Measurements from ENCODE around the gene ZNF578. TPM values are rescaled to one million over a fixed set of nuclear protein-coding genes. Genes with fewer than 3 reads are reported as not detected.

Gene ZNF578
- total and polyA plus RNA-seq, 9 of the 15 experiments (the other 6 are each of a cell fraction or from before 2014, with no cell fraction given) = 0.05 to 0.29 (median 0.15) TPM

DNA sequence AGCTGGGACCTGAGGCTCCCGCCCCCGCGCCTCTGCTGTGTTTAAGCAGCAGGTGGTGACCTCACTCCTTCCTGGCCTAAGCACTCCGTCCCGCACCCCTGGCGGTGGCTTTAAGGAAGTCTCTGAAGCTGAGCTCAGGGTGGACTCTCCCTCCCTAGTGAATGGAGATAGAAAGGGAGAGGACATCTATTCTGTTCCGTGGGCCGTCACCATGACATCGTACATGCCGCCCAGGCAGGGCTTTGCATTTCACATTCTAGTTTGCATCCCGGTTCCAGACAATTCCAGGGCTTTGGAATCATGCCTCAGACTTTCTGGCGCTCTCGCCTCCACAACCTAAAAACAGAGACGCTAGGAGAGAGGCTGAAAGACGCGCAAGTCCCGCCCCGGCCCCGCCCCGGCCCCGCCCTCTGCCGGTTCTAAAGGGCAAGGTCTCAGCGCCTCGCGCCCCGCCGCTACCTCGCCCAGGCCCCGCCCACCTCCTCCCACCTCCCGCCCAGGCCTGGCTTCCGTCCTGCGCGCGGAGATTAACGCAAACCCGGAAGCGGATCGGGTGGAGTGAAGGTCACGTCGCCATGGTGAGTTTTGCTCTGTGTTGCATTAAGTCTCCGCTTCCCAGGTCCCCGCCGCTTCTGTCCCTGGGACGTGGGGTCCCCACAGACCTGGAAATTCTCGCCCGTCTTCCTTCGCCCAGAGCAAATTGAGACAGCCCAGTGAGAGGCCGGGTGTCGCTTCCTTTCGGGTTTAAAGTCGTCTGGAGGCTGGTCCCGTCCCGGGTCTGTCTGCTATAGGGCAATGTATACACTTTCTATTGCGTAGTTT, 74.0 kb downstream of the ZNF578 start, which contains the start of gene ZNF808 (continued):
- TF ChIP-seq E4F1 (CRISPR knock-in tag; IDR thresholded peaks at IDR 0.05; ENCODE audit: borderline replicate concordance) (no peak), CBFA2T2 (conservative IDR thresholded peaks at IDR 0.05) (no peak), IFI16 (CRISPR knock-in tag; IDR thresholded peaks at IDR 0.05) (no peak), GATAD2A (IDR thresholded peaks at IDR 0.05) (no peak), SAFB2 (IDR thresholded peaks at IDR 0.05; ENCODE audit: borderline replicate concordance, low read depth, low read length, severe bottlenecking) (no peak), SMARCA4 (IDR thresholded peaks at IDR 0.05) (peak; percentile 34; the same call in 1 of the 2 replicates), ZNF584 (CRISPR knock-in tag; IDR thresholded peaks at IDR 0.05; ENCODE audit: low read depth) (no peak), BRF1 (IDR thresholded peaks at IDR 0.05; ENCODE audit: borderline replicate concordance, extremely low read depth, insufficient read length) (no peak), COPS2 (conservative IDR thresholded peaks at IDR 0.05) (no peak), DMBX1 (CRISPR knock-in tag; IDR thresholded peaks at IDR 0.05; ENCODE audit: borderline replicate concordance) (no peak), RBM15 (IDR thresholded peaks at IDR 0.05; ENCODE audit: insufficient read depth, low read length) (no peak), HDAC1 (IDR thresholded peaks at IDR 0.05) (peak in 1 of 2 experiments; percentile 50; a peak in 2 of 4 replicates), ZNF124 (CRISPR knock-in tag; IDR thresholded peaks at IDR 0.05) (no peak), PURB (CRISPR knock-in tag; IDR thresholded peaks at IDR 0.05; ENCODE audit: low read depth) (no peak), RBM25 (IDR thresholded peaks at IDR 0.05; ENCODE audit: low read depth, low read length, severe bottlenecking) (no peak), ZNF551 (CRISPR knock-in tag; IDR thresholded peaks at IDR 0.05) (no peak), JUNB (CRISPR knock-in tag; conservative IDR thresholded peaks at IDR 0.05) (no peak), SMARCE1 (IDR thresholded peaks at IDR 0.05) (no peak; the same call in 1 of the 2 replicates), SP2 (IDR thresholded peaks at IDR 0.05; ENCODE audit: extremely low read depth, low read depth, low read length, poor library complexity, severe bottlenecking) (no peak), EGR1 (conservative IDR thresholded peaks at IDR 0.05) (peak; percentile 96), STAG1 (CRISPR knock-in tag; IDR thresholded peaks at IDR 0.05; ENCODE audit: borderline replicate concordance) (no peak; the same call in 1 of the 2 replicates), CEBPB (tag; IDR thresholded peaks at IDR 0.05) (no peak), PHB2 (IDR thresholded peaks at IDR 0.05; ENCODE audit: low read depth) (no peak)
- TF ChIP-seq, protein P1, sequence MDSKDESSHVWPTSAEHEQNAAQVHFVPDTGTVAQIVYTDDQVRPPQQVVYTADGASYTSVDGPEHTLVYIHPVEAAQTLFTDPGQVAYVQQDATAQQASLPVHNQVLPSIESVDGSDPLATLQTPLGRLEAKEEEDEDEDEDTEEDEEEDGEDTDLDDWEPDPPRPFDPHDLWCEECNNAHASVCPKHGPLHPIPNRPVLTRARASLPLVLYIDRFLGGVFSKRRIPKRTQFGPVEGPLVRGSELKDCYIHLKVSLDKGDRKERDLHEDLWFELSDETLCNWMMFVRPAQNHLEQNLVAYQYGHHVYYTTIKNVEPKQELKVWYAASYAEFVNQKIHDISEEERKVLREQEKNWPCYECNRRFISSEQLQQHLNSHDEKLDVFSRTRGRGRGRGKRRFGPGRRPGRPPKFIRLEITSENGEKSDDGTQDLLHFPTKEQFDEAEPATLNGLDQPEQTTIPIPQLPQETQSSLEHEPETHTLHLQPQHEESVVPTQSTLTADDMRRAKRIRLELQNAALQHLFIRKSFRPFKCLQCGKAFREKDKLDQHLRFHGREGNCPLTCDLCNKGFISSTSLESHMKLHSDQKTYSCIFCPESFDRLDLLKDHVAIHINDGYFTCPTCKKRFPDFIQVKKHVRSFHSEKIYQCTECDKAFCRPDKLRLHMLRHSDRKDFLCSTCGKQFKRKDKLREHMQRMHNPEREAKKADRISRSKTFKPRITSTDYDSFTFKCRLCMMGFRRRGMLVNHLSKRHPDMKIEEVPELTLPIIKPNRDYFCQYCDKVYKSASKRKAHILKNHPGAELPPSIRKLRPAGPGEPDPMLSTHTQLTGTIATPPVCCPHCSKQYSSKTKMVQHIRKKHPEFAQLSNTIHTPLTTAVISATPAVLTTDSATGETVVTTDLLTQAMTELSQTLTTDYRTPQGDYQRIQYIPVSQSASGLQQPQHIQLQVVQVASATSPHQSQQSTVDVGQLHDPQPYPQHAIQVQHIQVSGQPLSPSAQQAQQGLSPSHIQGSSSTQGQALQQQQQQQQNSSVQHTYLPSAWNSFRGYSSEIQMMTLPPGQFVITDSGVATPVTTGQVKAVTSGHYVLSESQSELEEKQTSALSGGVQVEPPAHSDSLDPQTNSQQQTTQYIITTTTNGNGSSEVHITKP (IDR thresholded peaks at IDR 0.05; ENCODE audit: partially characterized antibody) = peak; percentile 80
